ENCODE measurements around the gene STARD9.

- TF ChIP-seq CTCF (IDR thresholded peaks at IDR 0.05) (no peak), POLR2A (IDR thresholded peaks at IDR 0.05) (no peak)
These were observed 168.8 kb downstream of the STARD9 start for GRCh38 chr15:42744195-42744594.

Measured in right lobe of liver (tissue), 4 donors.